ENCODE data around the gene TRIM34. TPM values are rescaled to one million over a fixed set of nuclear protein-coding genes. Genes with fewer than 3 reads are reported as not detected.
"Not testable (repeated sequence)": the region's sequence is repeated elsewhere in the genome, so short reads cannot be mapped to it uniquely, and the experiment has no call there.

The TRIM34 gene
- 1 to 10 TPM; 5.0 to 8.4 (median 7.2) TPM for total RNA-seq

GRCh38 chr11:5624489-5625279, at the start of gene TRIM34:
TSS of gene TRIM34 (plus strand) at chr11:5625001. CDS start at chr11:5632332, 7,331 bp downstream.
- Histone ChIP-seq H3K4me3 (peak within 1 kb of the TSS; percentile 61), H3K36me3 (no peaks in the 10 kb centered on the region), H3K9me3 (no peaks in the 10 kb centered on the region), H3K4me1 (peaks cover 42% of the 10 kb centered on the region), H3K27me3 (no peaks in the 10 kb centered on the region), H3K27ac (peak within 1 kb of the TSS; percentile 75)
- DNase-seq (ENCODE audit: low spot score in 2 of 2), result no peak
- TF ChIP-seq CTCF (IDR thresholded peaks at IDR 0.05), result no peak
- no peak for TF ChIP-seq EP300 (IDR thresholded peaks at IDR 0.05)
- no peak for TF ChIP-seq POLR2AphosphoS5 (IDR thresholded peaks at IDR 0.05)
- TF ChIP-seq POLR2A (IDR thresholded peaks at IDR 0.05), result no peak
- 13% methylated on average over 7 of the region's 7 CpGs for WGBS

GRCh38 chr11:5575152-5575551, 49.6 kb upstream of the TRIM34 start:
- DNase-seq (ENCODE audit: low spot score in 2 of 2), result no peak
- Histone ChIP-seq H3K4me3 (no peak overlapping the region), H3K27ac (no peak overlapping the region), H3K4me1 (no peaks in the 10 kb centered on the region), H3K9me3 (no peaks in the 10 kb centered on the region), H3K36me3 (no peaks in the 10 kb centered on the region), H3K27me3 (no peaks in the 10 kb centered on the region)
- TF ChIP-seq CTCF (IDR thresholded peaks at IDR 0.05), result no peak
- TF ChIP-seq POLR2A (IDR thresholded peaks at IDR 0.05), result no peak
- no peak for TF ChIP-seq EP300 (IDR thresholded peaks at IDR 0.05)
- TF ChIP-seq POLR2AphosphoS5 (IDR thresholded peaks at IDR 0.05), result no peak
- 68% methylated on average over 4 of the region's 4 CpGs for WGBS

GRCh38 chr11:5577101-5577500, 47.7 kb upstream of the TRIM34 start:
- no peak overlapping the region for H3K4me3 ChIP-seq
- H3K9me3 ChIP-seq, result no peaks in the 10 kb centered on the region
- H3K27ac ChIP-seq, result no peak overlapping the region
- TF ChIP-seq POLR2A (IDR thresholded peaks at IDR 0.05) (no peak), POLR2AphosphoS5 (IDR thresholded peaks at IDR 0.05) (no peak), CTCF (IDR thresholded peaks at IDR 0.05) (no peak), EP300 (IDR thresholded peaks at IDR 0.05) (no peak)
- no peak for DNase-seq (ENCODE audit: low spot score in 2 of 2)
- no peaks in the 10 kb centered on the region for H3K36me3 ChIP-seq
- no peaks in the 10 kb centered on the region for H3K4me1 ChIP-seq
- H3K27me3 ChIP-seq, result no peaks in the 10 kb centered on the region

GRCh38 chr11:5580577-5580976, 44.2 kb upstream of the TRIM34 start, which contains the start of gene OR52B6:
TSS of gene OR52B6 (plus strand) at chr11:5580877. CDS start at chr11:5580877, 0 bp downstream.
- TF ChIP-seq POLR2A (IDR thresholded peaks at IDR 0.05), result no peak
- TF ChIP-seq POLR2AphosphoS5 (IDR thresholded peaks at IDR 0.05), result no peak
- no peak for TF ChIP-seq EP300 (IDR thresholded peaks at IDR 0.05)
- no peak for TF ChIP-seq CTCF (IDR thresholded peaks at IDR 0.05)
- no peak for DNase-seq (ENCODE audit: low spot score in 2 of 2)
- WGBS, result 88% methylated on average over 8 of the region's 8 CpGs

GRCh38 chr11:5581014-5581413, 43.8 kb upstream of the TRIM34 start:
- TF ChIP-seq CTCF (IDR thresholded peaks at IDR 0.05) (no peak), POLR2A (IDR thresholded peaks at IDR 0.05) (no peak), EP300 (IDR thresholded peaks at IDR 0.05) (no peak), POLR2AphosphoS5 (IDR thresholded peaks at IDR 0.05) (no peak)
- no peaks in the 10 kb centered on the region for H3K4me1 ChIP-seq

More at GRCh38 chr11:5580577-5580976, 44.2 kb upstream of the TRIM34 start, which contains the start of gene OR52B6:
- Histone ChIP-seq H3K4me1 (no peaks in the 10 kb centered on the region), H3K9me3 (no peaks in the 10 kb centered on the region), H3K27me3 (no peaks in the 10 kb centered on the region), H3K27ac (no peak within 1 kb of the TSS), H3K4me3 (no peak within 1 kb of the TSS), H3K36me3 (no peaks in the 10 kb centered on the region)

GRCh38 chr11:5584458-5584857, 40.3 kb upstream of the TRIM34 start:
- not testable (repeated sequence) for H3K27me3 ChIP-seq; H3K4me3 ChIP-seq; H3K27ac ChIP-seq; H3K36me3 ChIP-seq; DNase-seq (ENCODE audit: low spot score in 2 of 2); H3K4me1 ChIP-seq; H3K9me3 ChIP-seq
- 70% methylated on average over 5 of the region's 5 CpGs for WGBS

More at GRCh38 chr11:5581014-5581413, 43.8 kb upstream of the TRIM34 start:
- H3K36me3 ChIP-seq, result no peaks in the 10 kb centered on the region
- no peak for DNase-seq (ENCODE audit: low spot score in 2 of 2)
- WGBS, result 84% methylated on average over 4 of the region's 4 CpGs
- H3K27ac ChIP-seq, result no peak overlapping the region
- H3K27me3 ChIP-seq, result no peaks in the 10 kb centered on the region
- no peak overlapping the region for H3K4me3 ChIP-seq
- no peaks in the 10 kb centered on the region for H3K9me3 ChIP-seq

GRCh38 chr11:5589906-5590305, 34.9 kb upstream of the TRIM34 start:
- H3K27ac ChIP-seq; H3K4me3 ChIP-seq; H3K27me3 ChIP-seq; H3K9me3 ChIP-seq; DNase-seq (ENCODE audit: low spot score in 2 of 2); H3K36me3 ChIP-seq; H3K4me1 ChIP-seq: not testable (repeated sequence)
- WGBS, result 97% methylated on average over 6 of the region's 31 CpGs
